Ovary (tissue), 1 donor: Measurements from ENCODE around the gene ABCB6.

Source experiments
- EP300 ChIP-seq: sonication (generic); formaldehyde crosslinking; IDR thresholded peaks from one replicate; pipeline ENCODE4 v1.6.1; 2017; ENCODE audit warnings: antibody characterized with exemption
- POLR2A ChIP-seq: fragments of 450-650 bp; IDR thresholded peaks from one replicate; pipeline ENCODE4 v1.6.1; 2017; ENCODE audit warnings: antibody characterized with exemption, mild to moderate bottlenecking, moderate library complexity

DNA sequence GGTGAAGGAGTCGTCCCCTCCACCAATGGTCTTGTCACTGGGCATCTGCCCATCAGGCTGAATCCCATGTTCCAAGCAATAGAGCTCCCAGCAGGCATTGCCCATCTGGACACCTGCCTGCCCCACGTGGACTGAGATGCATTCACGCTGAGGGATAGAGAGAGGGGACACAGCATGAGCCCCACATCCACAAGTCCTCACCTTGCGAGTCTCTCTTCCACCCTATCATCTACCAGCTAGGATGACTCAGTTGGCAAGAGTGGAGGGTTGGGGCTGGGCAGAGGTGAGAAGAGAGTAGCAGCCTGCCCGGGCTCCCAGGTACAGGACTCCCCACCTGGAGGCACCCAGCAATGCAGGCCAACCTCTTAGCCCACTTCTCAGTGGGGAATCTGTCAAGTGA is 33.3 kb upstream of the ABCB6 start:
- TF ChIP-seq EP300 (no peak), POLR2A (no peak)
